ENCODE results near the gene STK10.

The STK10 gene

GRCh38 chr5:172188893-172189692, 1.1 kb upstream of the STK10 start:
- DNase-seq: no peak

- peak; percentile 43 for DNase-seq
Observed at GRCh38 chr5:172187118-172188032, 649 bp downstream of the STK10 start.

- no peak for DNase-seq
Observed at GRCh38 chr5:172186114-172186695, 1.8 kb downstream of the STK10 start.

DNA sequence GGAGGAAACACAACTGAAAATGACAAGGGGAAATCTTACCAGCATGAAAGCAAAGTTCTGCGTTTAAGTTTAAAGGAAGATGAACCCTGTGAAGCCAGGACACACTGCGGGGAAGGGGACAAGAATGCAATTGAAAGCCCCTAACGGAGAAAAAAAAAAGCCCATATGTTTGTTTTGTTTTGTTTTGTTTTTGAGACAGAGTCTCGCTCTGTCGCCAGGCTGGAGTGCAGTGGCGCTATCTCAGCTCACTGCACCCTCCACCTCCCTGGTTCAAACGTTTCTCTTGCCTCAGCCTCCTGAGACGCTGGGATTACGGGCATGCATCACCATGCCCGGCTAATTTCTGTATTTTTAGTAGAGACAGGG, 2.9 kb downstream of the STK10 start:
- no peak for DNase-seq

DNA sequence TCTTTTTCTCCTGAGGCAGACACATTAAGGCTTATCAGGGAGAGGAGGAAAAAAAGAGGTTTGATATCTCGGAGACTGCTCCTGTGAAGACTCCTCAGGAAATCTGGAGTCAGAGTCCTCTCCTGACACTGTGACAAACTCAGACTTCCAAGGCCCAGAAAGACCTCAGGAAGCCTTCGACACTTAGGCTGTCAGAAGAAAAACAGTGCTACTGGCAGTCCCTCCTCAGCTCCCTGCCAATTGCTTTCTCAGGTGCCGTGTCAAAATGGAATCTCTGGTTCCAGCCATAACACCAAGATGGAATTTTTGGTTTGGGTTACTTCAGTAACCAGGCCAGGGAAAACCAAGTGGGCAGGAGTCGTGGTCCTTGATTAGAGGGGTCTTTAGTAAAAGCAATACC, 4.1 kb downstream of the STK10 start:
- DNase-seq: no peak

DNA sequence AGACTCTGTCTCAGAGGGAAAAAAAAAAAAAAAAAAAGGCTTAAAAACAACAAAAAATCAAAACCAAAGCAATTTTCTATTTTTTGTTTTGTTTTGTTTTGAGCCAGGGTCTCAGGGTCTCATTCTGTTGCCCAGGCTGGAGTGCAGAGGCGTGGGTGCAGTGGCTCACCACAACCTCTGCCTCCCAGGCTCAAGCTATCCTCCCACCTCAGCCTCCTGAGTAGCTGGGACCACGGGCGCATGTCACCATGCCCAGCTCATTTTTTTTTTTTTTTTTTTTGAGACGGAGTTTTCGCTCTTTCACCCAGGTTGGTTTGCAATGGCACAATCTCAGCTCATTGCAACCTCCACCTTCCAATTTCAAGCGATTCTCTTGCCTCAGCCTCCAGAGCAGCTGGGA, 5.7 kb downstream of the STK10 start:
- DNase-seq: no peak

GRCh38 chr5:172180936-172181335, 7.1 kb downstream of the STK10 start:
- no peak for DNase-seq

GRCh38 chr5:172178991-172179989, 8.7 kb downstream of the STK10 start:
- peak; percentile 27 for DNase-seq

GRCh38 chr5:172178301-172178987, 9.6 kb downstream of the STK10 start:
- no peak for DNase-seq

- no peak for DNase-seq
Observed at GRCh38 chr5:172177176-172177575, 10.8 kb downstream of the STK10 start.

- peak; percentile 78 for DNase-seq
Observed at GRCh38 chr5:172175263-172175719, 12.7 kb downstream of the STK10 start.

- peak; percentile 16 for DNase-seq
Observed at GRCh38 chr5:172173564-172174153, 14.4 kb downstream of the STK10 start.

DNA sequence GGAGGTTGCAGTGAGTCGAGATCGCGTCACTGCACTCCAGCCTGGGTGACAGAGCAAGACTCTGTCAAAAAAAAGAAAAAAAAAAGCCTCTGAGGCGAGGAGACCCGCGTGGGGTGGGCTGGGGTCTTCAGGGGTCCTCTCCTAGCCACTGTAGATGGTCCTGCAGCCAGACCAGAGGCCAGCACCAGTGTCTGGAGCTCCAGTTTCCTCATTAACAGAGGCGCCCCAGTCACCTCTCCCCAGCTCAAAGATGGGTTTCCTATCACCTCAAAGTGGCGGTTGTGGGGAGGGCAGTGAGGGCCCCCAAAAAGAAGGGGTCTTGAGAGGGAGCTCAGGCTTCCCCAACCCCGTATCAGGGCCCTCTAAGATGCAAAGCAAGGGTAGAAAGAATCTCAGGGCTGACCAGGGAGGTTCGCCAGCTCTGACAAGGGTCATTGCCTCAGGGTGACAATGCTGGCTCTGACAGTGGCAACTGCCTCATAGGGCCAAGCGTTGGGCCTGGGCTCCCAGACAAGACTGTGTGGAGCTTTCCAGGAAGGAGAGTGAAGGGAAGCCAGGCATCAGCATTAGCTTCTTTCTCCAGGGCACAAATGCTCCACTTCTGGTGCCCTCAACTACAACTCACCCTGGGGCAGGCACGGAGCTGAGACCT, 15.0 kb downstream of the STK10 start:
- no peak for DNase-seq

DNA sequence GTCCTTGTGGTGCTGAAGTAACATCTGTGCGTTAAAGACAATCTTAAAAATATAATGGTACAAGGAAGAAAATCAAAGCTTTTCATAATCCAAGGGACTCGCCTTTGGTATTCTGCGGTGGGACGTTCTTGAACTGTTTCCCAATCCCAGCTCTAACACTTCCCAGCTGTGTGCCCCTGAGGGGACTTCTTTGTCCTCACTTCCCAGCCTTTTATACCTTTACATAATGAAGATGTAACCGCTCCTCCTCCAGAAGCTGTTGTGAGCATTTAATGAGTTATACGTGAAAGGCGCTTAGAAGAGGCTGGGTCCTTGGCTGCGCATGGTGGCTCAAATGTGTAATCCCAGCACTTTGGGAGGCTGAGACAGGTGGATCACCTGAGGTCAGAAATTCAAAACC, 16.9 kb downstream of the STK10 start:
- no peak for DNase-seq

- no peak for DNase-seq
Observed at GRCh38 chr5:172170251-172170701, 17.7 kb downstream of the STK10 start.

- no peak for DNase-seq
Observed at GRCh38 chr5:172169216-172169615, 18.8 kb downstream of the STK10 start.

GRCh38 chr5:172168311-172168710, 19.7 kb downstream of the STK10 start:
- DNase-seq: no peak

DNA sequence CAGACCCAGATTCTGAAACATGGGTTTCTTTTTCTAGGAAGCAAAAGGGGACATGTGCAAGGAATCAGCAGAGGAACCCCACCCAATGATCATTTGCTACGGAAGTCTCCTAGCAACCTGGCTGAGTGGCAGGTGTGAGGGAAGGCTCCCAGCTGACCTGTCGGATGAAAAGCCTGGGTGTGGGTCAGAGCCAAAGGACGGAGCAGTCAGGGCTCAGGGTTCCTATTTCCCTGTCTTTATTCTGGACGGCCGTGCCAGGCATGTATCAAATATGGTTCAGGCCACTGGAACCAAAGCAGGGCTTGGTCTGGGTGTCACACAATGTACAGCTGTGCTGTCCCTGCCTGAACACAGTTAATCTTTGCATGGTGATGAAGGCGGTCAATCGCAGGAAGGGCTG, 20.1 kb downstream of the STK10 start:
- no peak for DNase-seq

- no peak for DNase-seq
Observed at GRCh38 chr5:172166030-172166826, 21.8 kb downstream of the STK10 start.

DNA sequence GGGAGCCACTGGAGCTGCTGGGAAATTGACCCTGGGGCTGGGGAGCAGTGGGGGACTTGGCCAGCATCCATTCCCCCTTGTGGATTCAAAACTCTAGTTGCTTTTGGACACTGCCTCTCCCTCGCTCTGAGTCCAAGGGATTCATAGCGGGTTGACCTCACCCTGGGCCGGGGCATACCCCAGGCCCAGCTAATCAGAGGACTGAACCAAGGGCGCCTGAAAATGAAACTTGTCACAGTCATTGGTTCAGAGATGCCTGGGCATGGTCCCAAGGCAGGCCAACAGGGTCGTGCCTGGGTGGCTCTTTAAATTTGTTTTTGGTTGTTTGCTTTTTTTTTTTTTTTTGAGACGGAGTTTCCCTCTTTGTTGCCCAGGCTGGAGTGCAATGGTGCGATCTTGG, 22.6 kb downstream of the STK10 start:
- DNase-seq: no peak

Measured in activated gamma-delta T cell (primary cell).